Activated naive CD4-positive, alpha-beta T cell treated with anti-CD3 and anti-CD28 coated beads, Interleukin-2, amount 50 U/mL, for 16 hours (primary cell): Measurements from ENCODE around the gene AOPEP.
"Not testable (repeated sequence)": the region's sequence is repeated elsewhere in the genome, so short reads cannot be mapped to it uniquely, and the experiment has no call there.

Experiments used
- DNase-seq: peaks from one replicate; pipeline ENCODE4 v3.0.0-alpha.2; 2020

Gene AOPEP

DNA sequence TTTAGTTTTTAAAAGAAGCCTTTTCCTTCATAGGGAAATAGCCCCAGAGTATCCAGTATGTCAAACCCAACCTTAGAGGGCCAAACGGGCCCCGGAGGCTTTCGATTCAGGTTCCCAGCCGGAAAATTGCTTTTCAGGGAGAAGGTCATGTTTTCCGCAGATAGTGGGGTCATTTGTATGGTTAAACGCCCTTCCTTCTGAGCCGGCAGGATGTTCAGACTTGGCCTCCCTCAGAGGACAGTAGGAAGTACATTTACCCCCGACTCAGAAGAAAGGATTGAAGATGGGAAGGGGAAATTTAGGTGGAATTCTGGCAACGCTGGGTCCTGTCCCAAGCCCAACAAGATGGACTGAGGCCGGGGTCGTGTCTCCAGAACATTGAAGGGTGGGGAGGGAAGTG, 195.2 kb downstream of the AOPEP start:
- no peak for DNase-seq

DNA sequence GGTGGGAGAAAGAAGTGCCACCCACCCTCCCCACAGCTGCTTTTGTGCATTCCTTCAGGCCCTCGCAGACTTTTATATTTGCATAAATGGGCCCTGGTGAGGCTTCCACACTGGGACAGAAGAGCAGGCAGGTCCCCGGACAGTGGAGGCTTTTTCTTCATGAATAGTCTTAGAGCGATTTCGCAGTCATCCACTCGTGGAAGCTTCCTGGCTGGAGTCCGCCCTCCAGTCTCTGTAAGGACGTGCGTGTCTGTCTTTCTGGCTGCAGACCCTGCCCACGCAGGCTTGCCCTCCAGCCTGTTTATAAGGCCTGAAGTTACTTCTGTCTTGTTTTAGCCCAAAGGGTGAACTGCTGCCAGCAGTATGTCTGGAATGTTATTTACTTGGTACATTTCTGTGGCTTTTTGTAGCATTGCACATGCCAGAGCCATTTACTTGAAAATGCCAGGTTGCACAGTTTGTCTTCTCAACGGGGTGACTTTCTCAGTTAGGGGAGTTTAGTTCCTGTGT, 195.7 kb downstream of the AOPEP start:
- no peak for DNase-seq

DNA sequence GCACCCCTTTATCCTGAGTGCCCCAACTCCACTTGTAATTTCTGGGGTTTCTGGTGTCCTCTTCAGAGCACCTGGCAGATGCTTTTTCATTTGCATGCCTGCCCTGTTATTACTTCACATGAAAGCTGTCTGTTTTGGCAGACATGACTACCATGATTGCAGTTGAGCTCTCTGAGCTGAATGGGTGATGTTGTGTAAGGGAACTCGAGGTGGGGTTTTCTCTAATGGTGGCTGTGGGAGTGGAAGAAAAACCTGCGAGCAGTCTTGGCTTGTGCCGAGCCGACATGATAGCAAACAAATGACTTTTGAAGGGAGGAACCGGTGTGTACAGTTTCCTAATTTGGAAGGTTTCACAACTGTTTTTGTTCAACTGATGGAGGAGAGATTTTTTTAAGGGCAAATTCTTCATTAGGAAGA, 196.2 kb downstream of the AOPEP start:
- DNase-seq: no peak

DNA sequence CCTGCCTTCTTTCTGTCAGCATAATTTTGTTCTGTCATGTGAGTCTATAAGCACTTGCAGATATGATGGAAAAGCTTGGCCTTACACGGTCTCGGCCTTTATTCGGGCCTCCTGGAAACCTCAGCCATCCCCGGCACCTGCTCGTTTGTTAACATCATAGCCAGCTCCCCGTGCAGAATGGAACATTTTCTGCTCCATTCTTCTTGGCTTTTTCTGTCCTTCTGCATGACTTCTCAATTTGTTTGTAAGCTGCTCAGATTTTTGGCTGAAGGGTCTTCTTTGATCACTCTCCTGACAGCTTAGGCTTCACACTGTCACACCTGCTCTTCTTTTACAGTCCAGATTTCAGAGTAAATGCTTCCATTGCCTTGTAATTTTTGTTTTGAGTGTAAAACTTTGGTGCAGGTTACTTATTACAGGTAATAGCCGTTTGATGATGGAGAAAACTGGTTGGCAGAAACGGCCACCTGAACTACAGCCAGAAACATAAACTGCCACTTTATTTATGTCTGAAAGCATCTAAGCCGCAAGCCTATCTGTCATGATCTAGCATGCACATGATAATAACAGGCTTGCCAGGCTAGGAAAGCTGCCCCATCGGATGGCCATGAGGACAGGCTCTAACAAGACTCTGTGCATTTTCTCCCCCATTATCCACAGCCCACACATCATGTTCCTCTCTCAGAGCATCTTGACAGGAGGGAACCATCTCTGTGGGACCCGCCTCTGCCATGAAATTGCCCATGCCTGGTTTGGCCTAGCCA, 197.0 kb downstream of the AOPEP start:
- no peak for DNase-seq

DNA sequence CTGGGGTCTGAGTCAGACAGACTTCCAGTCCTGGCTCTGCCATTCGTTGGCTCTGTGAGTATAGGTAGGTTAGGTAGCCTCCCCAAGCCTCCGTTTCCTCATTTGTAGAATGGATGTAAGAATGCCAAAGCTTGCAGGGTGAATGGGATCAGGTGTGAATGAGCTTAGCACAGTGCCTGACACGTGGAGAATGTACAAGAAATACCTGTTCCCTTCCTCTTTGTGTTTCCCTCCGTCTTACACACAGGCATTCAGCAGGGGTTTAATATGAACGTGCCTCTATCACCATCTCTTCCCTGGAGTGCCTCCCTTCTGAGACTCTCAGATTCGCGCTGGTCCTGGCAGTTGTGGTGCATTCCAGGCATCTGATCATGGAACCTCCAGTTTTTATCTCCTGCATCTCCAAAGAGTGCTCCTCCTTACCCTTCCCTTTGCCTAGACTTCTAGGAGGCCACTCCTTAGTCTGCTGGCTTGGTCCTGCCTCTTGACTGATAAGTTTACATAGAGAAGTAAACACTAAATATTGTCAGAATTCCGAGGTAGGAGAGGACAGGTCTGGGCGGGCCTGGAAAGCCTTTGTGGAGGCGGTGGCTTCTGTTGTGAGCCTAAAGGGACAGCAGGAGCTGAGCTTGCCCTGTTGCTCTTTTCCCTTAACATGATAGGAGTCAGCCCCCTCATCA, 199.4 kb downstream of the AOPEP start:
- no peak for DNase-seq

DNA sequence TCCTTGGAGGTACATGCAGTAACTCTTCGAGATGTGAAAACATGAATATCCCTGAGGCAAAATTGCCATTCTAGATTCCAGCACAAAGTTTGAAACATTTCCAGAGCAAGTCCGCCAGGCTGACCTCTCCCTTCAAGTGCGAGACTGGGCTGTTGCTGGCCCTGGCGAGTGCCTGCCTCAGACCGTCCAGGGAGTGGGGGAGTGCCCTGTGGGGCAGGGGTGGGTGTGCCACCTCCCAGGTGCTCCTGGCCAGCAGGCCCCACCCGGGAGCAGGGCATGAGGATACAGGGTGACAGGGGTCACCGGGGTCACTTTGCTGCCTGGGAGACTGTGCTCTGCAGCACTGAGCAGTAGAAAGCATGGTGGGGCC, 199.9 kb downstream of the AOPEP start:
- DNase-seq: no peak

DNA sequence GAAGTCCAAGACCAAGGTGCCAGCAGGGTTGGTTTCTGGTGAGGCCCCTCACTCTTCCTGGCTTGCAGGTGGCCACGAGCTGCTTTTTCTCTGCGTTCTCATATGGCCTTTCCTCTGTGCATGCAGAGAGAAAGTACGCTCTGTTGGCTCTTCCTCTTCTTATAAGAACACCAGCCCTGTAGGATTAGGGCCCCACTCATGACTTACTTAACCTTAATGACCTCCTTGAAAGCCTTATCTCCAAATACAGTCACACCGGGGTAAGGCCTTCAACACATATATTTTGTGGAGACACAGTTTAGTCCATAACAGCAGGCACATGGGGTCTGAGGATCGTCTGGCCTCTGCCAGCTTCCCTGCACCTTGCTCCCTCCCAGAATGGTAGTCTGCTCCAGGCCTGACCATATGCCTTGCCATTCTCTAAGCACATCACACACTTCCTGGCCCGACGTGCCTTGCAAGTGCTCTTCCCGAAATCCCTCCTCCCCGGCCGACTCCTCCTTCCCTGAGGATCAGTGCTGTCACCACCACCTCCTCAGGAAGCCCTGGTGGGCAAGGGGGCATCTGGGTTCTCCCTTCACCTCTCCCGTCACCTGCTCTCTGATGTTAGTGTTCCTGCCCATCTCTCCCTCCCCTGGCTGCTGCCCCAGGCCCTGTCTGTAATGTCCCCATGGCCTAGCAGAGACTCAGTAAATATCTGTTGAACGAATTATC, 200.7 kb downstream of the AOPEP start:
- no peak for DNase-seq

DNA sequence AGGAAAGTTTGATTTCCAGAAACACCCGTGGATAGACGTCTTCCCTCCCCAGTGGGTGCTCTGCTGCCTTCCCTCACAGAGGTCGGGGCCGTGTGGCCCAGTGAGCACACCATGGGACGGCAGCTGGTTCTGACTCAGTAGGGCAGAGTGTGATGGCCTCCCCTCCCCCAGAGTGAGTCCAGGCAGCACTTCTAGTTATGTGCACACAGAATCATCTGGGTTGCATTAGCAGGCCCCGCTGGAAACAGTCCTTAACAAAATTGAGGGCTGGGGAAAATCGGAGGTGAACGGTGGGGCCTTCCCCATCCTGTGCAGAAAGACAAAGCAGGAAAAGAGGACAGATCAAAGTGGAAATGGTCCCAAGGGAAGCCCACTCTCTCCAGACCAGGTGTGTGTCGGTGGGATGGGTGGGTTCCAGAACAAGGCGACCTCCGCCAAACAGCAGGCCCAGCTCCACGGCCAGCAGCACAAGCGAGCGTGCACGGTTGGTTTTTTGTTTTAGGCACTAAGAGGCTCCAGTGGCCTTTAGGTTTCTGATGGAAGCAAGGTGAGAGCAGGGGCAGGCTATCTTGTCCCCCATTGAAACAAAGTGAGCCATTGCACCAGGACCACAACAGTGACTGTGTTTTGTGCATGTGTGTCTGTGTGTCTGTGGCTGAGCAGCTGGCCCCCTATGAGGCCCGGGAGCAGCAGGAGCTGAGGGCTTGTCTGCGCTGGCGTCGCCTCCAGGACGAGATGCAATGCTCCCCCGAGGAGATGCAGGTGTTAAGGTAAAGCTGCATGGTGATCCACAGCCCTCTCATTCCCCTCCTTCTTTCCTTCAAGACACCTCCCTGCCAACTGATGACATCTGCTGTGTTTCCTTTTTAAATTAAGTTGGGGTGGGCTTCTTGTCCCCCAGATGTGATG, 201.5 kb downstream of the AOPEP start:
- DNase-seq: no peak

DNA sequence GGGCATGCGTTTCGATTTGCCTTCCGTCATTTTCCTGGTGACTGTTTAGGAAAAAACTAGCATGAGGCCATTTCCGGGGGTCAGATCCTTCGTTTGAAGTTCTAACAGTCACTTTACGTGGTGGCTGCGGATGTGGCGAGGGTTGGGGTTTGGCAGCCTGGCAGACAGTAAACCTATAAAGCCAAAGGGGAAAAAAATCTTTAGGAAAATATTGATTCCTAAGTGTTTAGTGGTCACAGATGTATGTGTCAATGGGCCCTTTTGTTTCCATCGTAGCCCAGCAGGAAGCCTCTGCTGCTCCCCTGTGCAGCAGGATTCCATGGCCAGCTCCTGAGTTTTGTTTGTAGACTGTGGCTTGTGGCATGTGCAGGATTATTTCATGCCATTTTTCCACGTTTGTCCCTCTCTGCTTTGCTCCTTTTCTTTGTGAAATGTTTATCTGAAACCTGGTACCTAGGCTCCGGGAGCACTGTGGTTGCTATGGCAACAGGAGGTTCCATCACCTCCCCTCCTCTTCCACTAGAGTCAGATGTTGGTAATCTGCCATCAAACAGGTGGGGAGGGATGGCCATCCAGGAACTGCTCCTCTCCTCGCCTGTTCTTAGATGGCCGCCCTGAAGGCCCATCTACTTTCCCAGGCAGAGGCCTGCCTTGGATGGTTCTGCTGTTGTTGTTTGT, 202.3 kb downstream of the AOPEP start:
- no peak for DNase-seq

DNA sequence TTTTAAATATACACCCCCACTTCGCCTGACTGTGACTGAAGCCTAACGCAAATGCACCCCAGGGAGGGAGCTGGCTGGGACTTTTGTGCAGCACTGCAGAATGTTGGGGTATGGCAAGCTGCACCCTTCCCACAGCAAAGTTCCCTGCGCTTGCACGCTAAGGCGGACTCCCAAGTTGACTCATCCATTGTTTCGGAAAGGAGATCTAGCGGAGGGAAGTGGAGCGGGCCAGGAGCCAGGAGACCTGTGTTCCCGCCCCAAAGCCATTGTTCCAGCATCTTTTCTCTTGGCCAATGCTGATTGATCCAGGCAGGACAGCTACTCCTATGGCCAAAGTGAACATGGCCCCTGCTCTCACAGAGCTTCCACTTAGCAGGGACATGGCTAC, 202.9 kb downstream of the AOPEP start:
- DNase-seq: no peak

DNA sequence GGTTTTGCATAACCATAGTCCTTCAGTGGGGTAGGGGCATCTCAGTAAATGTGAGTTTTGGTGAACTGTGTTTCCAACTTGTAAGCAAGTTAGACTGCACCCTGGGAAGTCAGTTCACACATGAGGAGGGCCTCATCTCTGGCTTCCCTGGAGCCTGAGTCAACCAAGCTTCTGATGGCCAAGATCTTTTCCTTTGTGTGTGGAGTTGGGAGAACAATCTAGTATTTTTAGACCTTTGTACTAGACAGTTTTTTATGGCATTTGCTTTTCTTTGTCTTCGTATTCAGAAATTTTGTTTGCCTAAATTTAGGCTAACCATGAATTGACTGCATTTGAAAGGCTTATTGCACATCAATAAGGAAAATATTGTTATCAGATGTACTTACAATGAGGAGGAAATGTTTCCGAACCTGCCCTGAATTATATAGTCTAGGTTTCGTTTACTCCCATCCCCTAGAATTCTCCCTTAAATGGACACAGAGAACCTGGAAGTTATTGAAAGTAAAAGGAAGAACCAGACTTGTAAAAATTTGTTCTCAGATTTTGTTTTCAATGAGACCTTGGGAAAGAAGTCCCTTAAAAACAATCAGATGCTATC, 204.6 kb downstream of the AOPEP start:
- DNase-seq: no peak

DNA sequence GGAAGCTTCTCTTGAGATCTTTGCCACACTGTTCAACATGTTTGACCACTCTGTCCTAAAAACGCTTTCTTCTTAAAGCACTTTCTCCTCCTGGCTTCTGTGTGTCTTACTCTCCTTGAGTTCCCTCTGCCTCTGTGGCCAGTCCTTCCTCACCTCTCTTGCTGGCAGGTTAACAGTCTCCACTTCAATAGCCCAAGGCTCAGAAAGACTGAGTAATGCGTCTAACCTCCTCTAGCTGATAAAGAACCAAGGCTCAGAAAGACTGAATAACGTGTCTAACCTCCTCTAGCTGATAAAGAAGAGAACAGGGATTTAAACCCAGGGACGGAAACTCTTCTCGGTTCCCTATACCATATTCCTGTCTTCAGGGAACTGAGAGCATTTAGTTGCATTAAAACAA, 205.2 kb downstream of the AOPEP start:
- DNase-seq: no peak

DNA sequence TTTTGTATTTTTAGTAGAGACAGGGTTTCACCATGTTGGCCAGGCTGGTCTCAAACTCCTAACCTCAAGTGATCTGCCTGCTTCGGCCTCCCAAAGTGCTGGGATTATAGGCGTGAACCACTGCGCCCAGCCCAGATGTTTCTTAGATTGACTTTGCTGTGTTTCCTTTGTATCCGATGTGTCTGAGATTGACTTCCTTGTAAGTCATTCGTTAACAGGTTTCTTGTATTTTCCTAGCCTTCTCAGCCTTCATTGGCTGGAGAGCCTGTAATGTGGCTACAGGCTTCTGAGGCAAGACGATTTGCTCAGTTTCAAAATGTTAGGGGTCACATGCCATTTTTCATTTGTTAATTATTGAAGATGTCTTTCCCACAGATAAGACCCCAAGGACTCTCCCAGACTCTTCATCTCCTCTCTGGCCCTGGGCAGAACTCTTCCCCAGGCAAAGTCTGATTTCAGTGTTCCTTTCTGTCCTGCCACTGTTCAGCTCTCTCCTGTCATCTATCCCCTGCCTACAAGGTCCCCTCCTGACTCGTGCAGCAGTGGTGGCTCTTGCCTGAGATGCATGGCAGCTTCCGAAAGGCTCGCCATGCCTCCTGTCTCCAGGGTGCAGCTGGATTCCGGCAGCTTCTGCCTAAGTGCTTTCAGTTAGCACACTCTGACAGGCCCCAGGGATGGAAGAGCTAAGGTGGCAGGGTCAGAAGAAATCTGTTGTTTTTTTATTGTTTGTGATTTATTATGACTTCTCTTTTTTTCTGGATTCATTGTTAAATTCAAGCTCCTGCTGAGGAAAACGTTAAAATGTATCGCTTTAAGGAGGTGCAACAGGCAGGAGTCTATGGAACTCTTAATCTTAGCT, 206.4 kb downstream of the AOPEP start:
- no peak for DNase-seq

DNA sequence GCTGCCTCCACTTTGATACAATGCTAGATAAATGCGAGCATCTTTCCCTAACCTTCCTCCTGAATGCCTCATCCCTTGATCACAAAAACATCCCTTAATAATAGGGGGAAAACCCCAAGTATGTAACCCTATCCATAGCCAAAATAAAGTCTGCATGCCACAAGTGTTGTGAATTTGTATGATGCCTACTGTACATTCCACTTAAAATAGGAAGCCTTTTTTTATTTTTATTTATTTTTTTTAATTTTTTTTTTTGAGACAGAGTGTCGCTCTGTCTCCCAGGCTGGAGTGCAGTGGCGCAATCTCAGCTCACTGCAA, 207.0 kb downstream of the AOPEP start:
- no peak for DNase-seq

DNA sequence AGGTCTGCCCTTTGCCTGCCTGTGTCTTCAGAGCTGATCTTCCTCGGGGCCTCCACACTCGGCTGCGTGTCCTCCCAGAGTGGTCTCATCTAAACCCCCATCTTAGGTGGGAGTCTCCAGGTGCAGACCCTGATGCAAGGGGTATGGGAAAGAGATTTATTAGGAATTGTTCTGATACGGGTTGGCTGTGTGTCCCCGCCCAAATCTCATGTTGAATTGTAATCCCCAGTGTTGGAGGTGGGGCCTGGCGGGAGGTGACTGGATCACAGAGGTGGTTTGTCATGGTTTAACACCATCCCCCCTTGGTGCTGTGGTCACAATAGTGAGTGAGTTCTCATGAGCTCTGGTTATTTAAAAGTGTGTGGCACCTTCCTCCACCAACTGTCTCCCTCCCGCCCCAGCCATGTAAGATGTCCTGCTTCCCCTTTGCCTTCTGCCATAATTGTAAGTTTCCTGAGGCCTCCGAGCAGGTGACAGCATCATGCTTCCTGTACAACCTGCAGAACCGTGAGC, 208.4 kb downstream of the AOPEP start:
- no peak for DNase-seq

DNA sequence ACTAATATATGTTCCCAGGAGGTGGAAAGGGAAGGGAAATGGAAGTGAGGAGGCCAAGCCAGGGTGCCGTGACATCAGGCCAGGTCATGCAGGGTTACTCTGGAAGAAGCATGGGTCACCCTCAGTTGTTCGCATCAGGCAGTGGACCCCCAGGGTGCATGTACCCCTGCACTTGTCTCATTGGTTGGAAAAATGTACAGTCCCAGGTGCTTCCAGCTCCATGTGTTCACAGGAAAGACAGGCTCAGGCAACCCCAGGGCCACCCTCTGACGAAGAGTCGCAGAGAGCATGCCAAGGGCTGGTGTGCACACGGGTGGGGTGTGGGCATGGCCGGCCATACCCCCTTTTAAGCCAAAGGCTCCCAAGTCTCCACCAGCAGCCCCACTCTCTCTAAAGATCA, 208.9 kb downstream of the AOPEP start:
- no peak for DNase-seq

DNA sequence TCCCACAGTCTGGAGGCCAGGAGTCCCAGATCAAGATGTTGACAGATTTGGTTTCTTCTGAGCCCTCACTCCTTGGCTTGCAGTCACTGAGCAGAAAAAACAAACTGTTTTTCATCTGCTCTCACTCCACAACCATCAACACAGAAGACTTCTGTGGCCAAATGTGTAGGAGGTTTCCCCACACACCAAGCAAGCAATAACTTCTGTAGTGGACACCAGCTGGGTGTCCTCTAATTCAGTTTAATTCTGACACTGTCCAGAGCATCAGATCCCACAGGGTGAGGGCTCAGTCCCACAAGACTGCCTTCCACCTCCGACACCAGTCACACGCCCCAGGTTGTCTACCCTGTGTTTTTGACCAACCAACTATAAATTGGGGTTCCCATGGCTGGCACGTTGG, 209.9 kb downstream of the AOPEP start:
- DNase-seq: no peak

DNA sequence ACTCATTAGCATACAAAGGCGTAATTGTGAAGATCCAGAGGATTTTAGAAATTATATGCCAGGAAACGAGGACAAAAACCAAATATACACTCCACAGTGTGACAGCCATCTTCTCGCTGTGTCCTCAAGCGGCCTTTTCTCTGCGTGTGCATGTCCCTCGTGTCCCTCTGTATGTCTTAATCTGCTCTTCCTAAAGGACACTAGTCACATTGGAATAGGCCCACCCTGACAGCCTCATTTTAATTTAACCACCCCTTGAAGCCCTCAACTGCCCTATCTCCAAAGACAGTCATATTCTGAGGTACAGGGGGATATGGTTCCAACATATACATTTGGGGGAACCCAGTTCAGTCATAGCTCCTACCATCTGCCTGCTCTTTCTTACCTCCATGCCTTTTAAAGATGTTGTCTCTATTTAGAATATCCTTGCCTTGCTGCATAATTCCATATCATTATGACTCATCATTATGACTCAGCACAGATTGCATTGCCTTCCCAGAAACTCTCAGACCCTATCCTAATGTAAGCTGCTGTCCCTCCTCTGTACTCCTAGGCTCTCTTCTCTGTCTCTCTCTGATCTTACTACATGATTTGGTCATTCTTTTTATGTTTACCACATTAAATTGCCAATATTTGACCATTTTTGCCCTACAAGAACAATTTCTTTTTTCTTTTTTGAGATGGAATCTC, 210.9 kb downstream of the AOPEP start:
- DNase-seq: no peak

DNA sequence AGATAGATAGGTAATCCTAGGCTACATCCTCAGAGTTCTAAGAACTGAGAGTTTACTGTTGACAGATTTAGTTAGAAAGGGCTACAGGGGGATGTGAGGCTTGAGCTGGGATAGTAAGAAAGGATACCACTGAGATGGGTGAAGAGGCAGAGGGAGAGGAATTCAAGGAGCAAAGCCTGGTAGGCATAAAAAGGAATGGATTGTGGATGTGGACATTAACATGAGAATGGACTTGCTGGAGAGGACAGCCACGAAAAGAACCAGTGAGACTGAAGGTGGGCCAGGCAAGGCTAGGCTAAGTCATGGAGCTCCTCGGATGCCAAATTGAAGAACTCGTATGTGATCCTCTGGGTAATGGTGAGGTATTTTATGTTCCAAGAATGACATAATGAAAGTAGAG, 211.9 kb downstream of the AOPEP start:
- DNase-seq: no peak

DNA sequence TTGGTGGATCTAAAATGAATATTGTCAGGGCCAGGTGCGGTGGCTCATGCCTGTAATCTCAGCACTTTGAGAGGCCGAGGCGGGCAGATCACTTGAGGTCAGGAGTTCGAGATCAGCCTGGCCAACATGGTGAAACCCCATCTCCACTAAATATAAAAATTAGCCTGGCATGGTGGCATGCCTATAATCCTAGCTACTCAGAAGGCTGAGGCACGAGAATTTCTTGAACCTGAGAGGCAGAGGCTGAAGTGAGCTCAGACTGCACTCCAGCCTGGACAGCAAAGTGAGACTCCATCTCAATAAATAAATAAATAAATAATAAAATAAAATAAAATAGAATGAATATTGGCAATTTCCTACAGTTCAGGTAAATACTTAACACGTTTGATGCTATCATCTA, 213.8 kb downstream of the AOPEP start:
- not testable (repeated sequence) for DNase-seq
